ENCODE results near the gene ARHGDIB. TPM values are rescaled to one million over a fixed set of nuclear protein-coding genes. Genes with fewer than 3 reads are reported as not detected.
A peak's percentile ranks its signal among the peaks of the same experiment; 100 is the strongest.

ARHGDIB gene
- total and polyA plus RNA-seq, 7 donors, result 23.9 to 44.0 (median 32.4) TPM

DNA sequence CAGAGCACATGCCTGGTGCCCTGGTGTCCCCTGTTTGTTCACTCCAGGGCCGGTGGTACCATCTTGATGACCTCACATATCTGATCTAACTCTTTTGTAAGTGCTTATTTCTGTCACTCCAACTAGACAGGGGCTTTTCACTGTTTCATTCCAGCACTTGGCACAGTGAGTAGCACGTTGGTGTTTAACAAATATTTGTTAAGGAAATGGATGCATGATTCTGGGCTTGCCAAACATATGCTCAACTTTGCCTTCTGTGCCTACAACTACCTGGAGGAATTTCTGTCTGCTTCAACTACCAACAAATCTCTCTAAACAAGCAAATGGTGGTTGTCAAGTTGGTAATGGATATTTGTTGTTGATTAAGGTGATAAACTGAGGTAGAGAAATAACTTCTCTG, 43.0 kb upstream of the ARHGDIB start:
- Histone ChIP-seq H3K4me3 (no peak overlapping the region), H3K27me3 (ENCODE audit: insufficient read depth in 3 of 3, low read length in 2 of 3) (no peaks in the 10 kb centered on the region), H3K9me3 (no peaks in the 10 kb centered on the region), H3K36me3 (ENCODE audit: insufficient read depth in 1 of 2, low read depth in 1 of 2) (no peaks in the 10 kb centered on the region), H3K4me1 (peaks cover 21% of the 10 kb centered on the region), H3K27ac (no peak overlapping the region)
- 57 to 78% (median 65%) methylated on average over 2 of the region's 2 CpGs for WGBS, 3 donors
- no peak for ATAC-seq
- TF ChIP-seq CTCF (IDR thresholded peaks at IDR 0.05), result no peak
- no peak for DNase-seq
- intact Hi-C loops (cut with DNase I), result no loop called here

- Histone ChIP-seq H3K27ac (peak overlapping the region; percentile 34), H3K4me1 (peaks cover 21% of the 10 kb centered on the region), H3K36me3 (ENCODE audit: insufficient read depth in 1 of 2, low read depth in 1 of 2) (no peaks in the 10 kb centered on the region), H3K4me3 (peak overlapping the region; percentile 41), H3K9me3 (no peaks in the 10 kb centered on the region), H3K27me3 (ENCODE audit: insufficient read depth in 3 of 3, low read length in 2 of 3) (no peaks in the 10 kb centered on the region)
- 6 to 7% (median 6%) methylated on average over 6 of the region's 6 CpGs for WGBS, 3 donors
- DNase-seq, result peak; percentile 30 to 72
- intact Hi-C loops (cut with DNase I), result no loop called here
- ATAC-seq, result peak; percentile 76 to 93 (median 82)
- no peak for TF ChIP-seq CTCF (IDR thresholded peaks at IDR 0.05)
These were observed 40.5 kb upstream of the ARHGDIB start for GRCh38 chr12:15001733-15002382.

DNA sequence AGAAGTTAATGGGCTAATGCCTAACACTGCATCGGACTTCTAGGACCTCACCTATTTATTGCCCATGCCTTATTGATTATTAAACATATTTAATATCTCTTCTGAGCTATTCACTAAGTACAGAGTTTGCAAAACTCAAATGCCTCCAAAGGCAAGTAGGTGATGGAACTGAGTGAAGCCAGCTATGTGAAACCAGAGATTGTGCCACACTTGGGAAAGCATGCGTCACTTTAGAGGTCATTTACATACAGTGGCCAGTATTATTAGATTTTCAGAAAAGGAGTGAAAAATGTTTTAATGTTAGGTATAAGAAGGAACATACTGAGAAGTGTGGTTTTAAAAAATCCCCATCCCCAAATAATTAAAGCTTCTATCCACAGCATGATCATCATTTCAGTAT, 39.2 kb upstream of the ARHGDIB start:
- DNase-seq (no peak), ATAC-seq (peak; percentile 46 to 78 (median 63))
- Histone ChIP-seq H3K27ac (peak overlapping the region; percentile 34), H3K4me1 (peaks cover 21% of the 10 kb centered on the region), H3K9me3 (no peaks in the 10 kb centered on the region), H3K36me3 (ENCODE audit: insufficient read depth in 1 of 2, low read depth in 1 of 2) (no peaks in the 10 kb centered on the region), H3K27me3 (ENCODE audit: insufficient read depth in 3 of 3, low read length in 2 of 3) (no peaks in the 10 kb centered on the region), H3K4me3 (no peak overlapping the region)
- intact Hi-C loops (cut with DNase I), result no loop called here
- no peak for TF ChIP-seq CTCF (IDR thresholded peaks at IDR 0.05)
- WGBS, 3 donors, result 58 to 69% (median 68%) methylated on average over 2 of the region's 2 CpGs

GRCh38 chr12:14999695-15000365, 38.4 kb upstream of the ARHGDIB start:
- Histone ChIP-seq H3K4me1 (peaks cover 21% of the 10 kb centered on the region), H3K36me3 (ENCODE audit: insufficient read depth in 1 of 2, low read depth in 1 of 2) (no peaks in the 10 kb centered on the region), H3K27ac (no peak overlapping the region), H3K4me3 (no peak overlapping the region), H3K9me3 (no peaks in the 10 kb centered on the region), H3K27me3 (ENCODE audit: insufficient read depth in 3 of 3, low read length in 2 of 3) (no peaks in the 10 kb centered on the region)
- DNase-seq (no peak), ATAC-seq (peak in 1 of 4 donors; percentile 31)
- 86 to 88% (median 86%) methylated on average over 2 of the region's 2 CpGs for WGBS, 3 donors
- TF ChIP-seq CTCF (IDR thresholded peaks at IDR 0.05), result no peak
- intact Hi-C loops (cut with DNase I), result loop anchor here (5.0 to 10.0 kb wide), 3 partner anchors 365 to 765 kb away; no protein-coding TSS in a partner anchor
